OCI-LY1 (cell line): ENCODE measurements around the gene SHROOM1.

Source experiments
- H2AFZ ChIP-seq: fragments of 200-600 bp; sonication (generic), shearing (Covaris generic); 2 replicates; pipeline ENCODE4 v1.6.0; 2014; ENCODE audit warnings: antibody characterized with exemption, mild to moderate bottlenecking, low read length
- H3F3A ChIP-seq: fragments of 200-600 bp; sonication (generic), shearing (Covaris generic); 2 replicates; pipeline ENCODE4 v1.6.0; 2014; ENCODE audit warnings: mild to moderate bottlenecking, antibody characterized with exemption, low read length, moderate library complexity; ENCODE audit not compliant: insufficient read depth
- H3K27ac ChIP-seq: fragments of 200-600 bp; sonication (generic); 2 replicates; pipeline ENCODE4 v1.5.1; 2014; ENCODE audit warnings: low read length, mixed run types, mild to moderate bottlenecking, low read depth; ENCODE audit not compliant: poor library complexity, severe bottlenecking
- H3K27me3 ChIP-seq: fragments of 200-600 bp; sonication (generic); 2 replicates; pipeline ENCODE4 v1.6.0; 2014; ENCODE audit warnings: antibody characterized with exemption, mild to moderate bottlenecking, low read length, moderate library complexity; ENCODE audit not compliant: insufficient read depth
- H3K36me3 ChIP-seq: fragments of 200-600 bp; sonication (generic); 2 replicates; pipeline ENCODE4 v1.6.1; 2014; ENCODE audit warnings: mild to moderate bottlenecking, antibody characterized with exemption, low read length, moderate library complexity, mixed read lengths; ENCODE audit not compliant: insufficient read depth
- H3K4me1 ChIP-seq: fragments of 200-600 bp; sonication (generic); 2 replicates; pipeline ENCODE4 v1.5.1; 2014; ENCODE audit warnings: mild to moderate bottlenecking, low read length, moderate library complexity; ENCODE audit not compliant: insufficient read depth, severe bottlenecking
- H3K4me2 ChIP-seq: fragments of 200-600 bp; sonication (generic), shearing (Covaris generic); 2 replicates; pipeline ENCODE4 v1.6.1; 2014; ENCODE audit warnings: low read length
- H3K4me3 ChIP-seq: fragments of 200-600 bp; sonication (generic); 2 replicates; pipeline ENCODE4 v1.5.1; 2014; ENCODE audit warnings: low read length, low read depth, mild to moderate bottlenecking, mixed read lengths; ENCODE audit not compliant: poor library complexity, severe bottlenecking
- H3K79me2 ChIP-seq: fragments of 200-600 bp; shearing (Covaris generic); 2 replicates; pipeline ENCODE4 v1.6.1; 2016; ENCODE audit warnings: mixed run types, low read length, mixed read lengths; ENCODE audit not compliant: insufficient read depth
- H3K9ac ChIP-seq: fragments of 200-600 bp; sonication (generic), shearing (Covaris generic); 2 replicates; pipeline ENCODE4 v1.6.1; 2014; ENCODE audit warnings: mild to moderate bottlenecking, low read length, mixed read lengths
- H3K9me2 ChIP-seq: fragments of 200-600 bp; sonication (generic), shearing (Covaris generic); 2 replicates; pipeline ENCODE4 v1.6.1; 2014; ENCODE audit warnings: low read depth, mild to moderate bottlenecking, low read length, mixed read lengths
- H3K9me3 ChIP-seq: fragments of 200-600 bp; shearing (Covaris generic); 2 replicates; pipeline ENCODE4 v1.6.1; 2014; ENCODE audit warnings: low read length, mixed read lengths
- H4K20me1 ChIP-seq: fragments of 200-600 bp; sonication (generic), shearing (Covaris generic); 2 replicates; pipeline ENCODE4 v1.6.0; 2016; ENCODE audit warnings: mild to moderate bottlenecking, low read length; ENCODE audit not compliant: insufficient read depth
- EZH2 ChIP-seq: fragments of 200-600 bp; sonication (generic), shearing (Covaris generic); IDR thresholded peaks from 2 replicates; pipeline ENCODE4 v1.8.0; 2017; ENCODE audit warnings: borderline replicate concordance, mixed run types, mild to moderate bottlenecking, antibody characterized with exemption, low read length, moderate library complexity, mixed read lengths
- TF ChIP-seq, protein P1 (sequence below): fragments of 200-600 bp; sonication (generic), shearing (Covaris generic); IDR thresholded peaks from 2 replicates; pipeline ENCODE4 v1.5.1; 2017; ENCODE audit warnings: mild to moderate bottlenecking, antibody characterized with exemption, low read length, moderate library complexity, mixed read lengths

SHROOM1 gene

DNA sequence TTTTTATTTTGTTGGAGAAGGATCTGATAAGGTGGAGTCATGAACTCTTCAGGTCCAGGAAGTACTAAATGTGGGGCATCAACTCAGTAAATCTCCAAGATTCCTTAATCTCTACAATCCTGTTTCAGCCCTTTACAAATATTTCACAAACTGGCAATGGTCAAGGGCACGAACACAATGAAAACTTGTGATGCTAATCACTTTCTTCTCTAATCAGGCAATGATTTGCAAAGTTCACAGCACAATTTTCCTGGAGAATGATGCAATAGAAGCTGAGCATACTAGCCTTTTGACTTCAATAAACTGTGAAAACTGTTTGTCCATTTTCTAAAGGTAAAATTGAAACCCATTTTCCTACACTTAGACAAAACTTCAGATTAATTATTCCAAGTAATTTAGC lies 18.9 kb upstream of the SHROOM1 start:
- Histone ChIP-seq H2AFZ (no peak overlapping the region), H4K20me1 (no peaks in the 10 kb centered on the region), H3K27ac (no peak overlapping the region), H3K9me2 (no peaks in the 10 kb centered on the region), H3K9me3 (no peaks in the 10 kb centered on the region), H3F3A (no peaks in the 10 kb centered on the region), H3K27me3 (no peaks in the 10 kb centered on the region), H3K79me2 (no peaks in the 10 kb centered on the region), H3K4me2 (no peak overlapping the region), H3K9ac (no peak overlapping the region), H3K4me3 (no peak overlapping the region), H3K36me3 (no peaks in the 10 kb centered on the region), H3K4me1 (no peaks in the 10 kb centered on the region)
- TF ChIP-seq EZH2: no peak
- TF ChIP-seq, protein P1, sequence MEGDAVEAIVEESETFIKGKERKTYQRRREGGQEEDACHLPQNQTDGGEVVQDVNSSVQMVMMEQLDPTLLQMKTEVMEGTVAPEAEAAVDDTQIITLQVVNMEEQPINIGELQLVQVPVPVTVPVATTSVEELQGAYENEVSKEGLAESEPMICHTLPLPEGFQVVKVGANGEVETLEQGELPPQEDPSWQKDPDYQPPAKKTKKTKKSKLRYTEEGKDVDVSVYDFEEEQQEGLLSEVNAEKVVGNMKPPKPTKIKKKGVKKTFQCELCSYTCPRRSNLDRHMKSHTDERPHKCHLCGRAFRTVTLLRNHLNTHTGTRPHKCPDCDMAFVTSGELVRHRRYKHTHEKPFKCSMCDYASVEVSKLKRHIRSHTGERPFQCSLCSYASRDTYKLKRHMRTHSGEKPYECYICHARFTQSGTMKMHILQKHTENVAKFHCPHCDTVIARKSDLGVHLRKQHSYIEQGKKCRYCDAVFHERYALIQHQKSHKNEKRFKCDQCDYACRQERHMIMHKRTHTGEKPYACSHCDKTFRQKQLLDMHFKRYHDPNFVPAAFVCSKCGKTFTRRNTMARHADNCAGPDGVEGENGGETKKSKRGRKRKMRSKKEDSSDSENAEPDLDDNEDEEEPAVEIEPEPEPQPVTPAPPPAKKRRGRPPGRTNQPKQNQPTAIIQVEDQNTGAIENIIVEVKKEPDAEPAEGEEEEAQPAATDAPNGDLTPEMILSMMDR: no peak

DNA sequence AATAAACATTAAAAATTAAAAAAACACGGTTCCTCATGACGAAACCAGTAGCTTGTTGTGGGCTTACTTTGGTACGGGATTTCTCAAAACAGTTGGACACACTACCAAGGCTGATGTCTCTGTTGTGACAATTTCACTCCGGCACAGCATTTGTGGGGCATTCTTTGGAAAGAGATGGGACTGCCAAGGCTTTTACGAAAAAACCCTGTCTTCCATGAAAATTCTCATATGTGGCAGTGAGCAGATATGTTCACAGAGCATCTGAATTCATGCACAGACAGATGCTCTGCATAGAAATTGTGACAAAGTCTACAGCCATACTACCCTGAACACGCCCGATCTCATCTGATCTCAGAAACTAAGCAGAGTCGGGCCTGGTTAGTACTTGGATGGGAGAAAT lies 17.8 kb upstream of the SHROOM1 start:
- Histone ChIP-seq H3K4me1 (no peaks in the 10 kb centered on the region), H3K36me3 (no peaks in the 10 kb centered on the region), H3F3A (no peaks in the 10 kb centered on the region), H3K79me2 (no peaks in the 10 kb centered on the region), H3K27me3 (no peaks in the 10 kb centered on the region), H3K9me3 (no peaks in the 10 kb centered on the region), H3K9ac (no peak overlapping the region), H4K20me1 (no peaks in the 10 kb centered on the region), H3K9me2 (no peaks in the 10 kb centered on the region), H3K4me3 (no peak overlapping the region), H2AFZ (no peak overlapping the region), H3K27ac (no peak overlapping the region), H3K4me2 (no peak overlapping the region)
- TF ChIP-seq, protein P1: no peak
- no peak for TF ChIP-seq EZH2

DNA sequence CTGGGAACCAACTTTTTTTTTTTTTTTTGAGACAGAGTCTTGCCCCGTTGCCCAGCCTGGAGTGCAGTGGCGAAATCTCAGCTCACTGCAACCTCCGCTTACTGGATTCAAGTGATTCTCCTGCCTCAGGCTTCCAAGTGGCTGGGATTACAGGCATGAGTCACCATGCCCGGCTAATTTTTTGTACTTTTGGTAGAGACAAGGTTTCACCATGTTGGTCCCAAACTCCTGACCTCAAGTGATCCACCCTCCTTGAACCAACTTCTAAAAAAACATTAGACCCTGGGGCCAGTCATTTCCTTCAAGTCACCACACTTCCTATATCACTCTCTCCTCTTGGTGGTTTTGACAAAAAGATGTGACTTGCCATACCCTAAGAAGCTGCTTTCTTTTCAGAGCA lies 10.9 kb upstream of the SHROOM1 start:
- H3K9me2 ChIP-seq: no peaks in the 10 kb centered on the region
- H3K4me3 ChIP-seq: no peak overlapping the region
- H3K36me3 ChIP-seq: no peaks in the 10 kb centered on the region
- H3K27me3 ChIP-seq: no peaks in the 10 kb centered on the region
- TF ChIP-seq, protein P1: no peak
- TF ChIP-seq EZH2: no peak
- no peaks in the 10 kb centered on the region for H3K79me2 ChIP-seq
- H3K4me2 ChIP-seq: no peak overlapping the region
- H3K9me3 ChIP-seq: 0 out of 2 replicates have a peak, but pooled peaks cover 2% of the 10 kb centered on the region
- H3K9ac ChIP-seq: no peak overlapping the region
- H4K20me1 ChIP-seq: no peaks in the 10 kb centered on the region
- no peaks in the 10 kb centered on the region for H3F3A ChIP-seq
- H2AFZ ChIP-seq: no peak overlapping the region
- H3K4me1 ChIP-seq: no peaks in the 10 kb centered on the region
- H3K27ac ChIP-seq: no peak overlapping the region
